Suprapubic skin (tissue), 4 donors: Measurements from ENCODE around the gene LGALS8. TPM values are rescaled to one million over a fixed set of nuclear protein-coding genes. Genes with fewer than 3 reads are reported as not detected.

ENCODE experiments used
- DNase-seq, 2 donors: peaks; one replicate each; pipeline ENCODE4 v3.0.0-alpha.2; 2019; ENCODE audit warnings: low spot score in 2 of 2
- H3K27ac ChIP-seq: fragments of 200-600 bp; sonication (generic); one replicate; pipeline ENCODE4 v1.5.1; 2019
- H3K27me3 ChIP-seq: fragments of 200-600 bp; sonication (generic); one replicate; pipeline ENCODE4 v1.5.1; 2019
- H3K36me3 ChIP-seq: fragments of 200-600 bp; sonication (generic); one replicate; pipeline ENCODE4 v1.5.1; 2019
- H3K4me1 ChIP-seq: fragments of 200-600 bp; sonication (generic); one replicate; pipeline ENCODE4 v1.5.1; 2019
- H3K4me3 ChIP-seq: fragments of 200-600 bp; sonication (generic); one replicate; pipeline ENCODE4 v1.5.1; 2019; ENCODE audit warnings: mild to moderate bottlenecking
- H3K9me3 ChIP-seq: fragments of 200-600 bp; sonication (generic); one replicate; pipeline ENCODE4 v1.5.1; 2019
- EP300 ChIP-seq: sonication (generic); formaldehyde crosslinking; IDR thresholded peaks from one replicate; pipeline ENCODE4 v1.6.1; 2017; ENCODE audit warnings: antibody characterized with exemption
- POLR2A ChIP-seq, 2 donors: fragments of 450-650 bp; IDR thresholded peaks; one replicate each; pipeline ENCODE4 v1.6.1; 2017; ENCODE audit warnings: antibody characterized with exemption in 2 of 2, mild to moderate bottlenecking in 2 of 2, moderate library complexity in 2 of 2
- POLR2AphosphoS5 ChIP-seq, 3 donors: sonication (generic); formaldehyde crosslinking; IDR thresholded peaks; one replicate each; pipeline ENCODE4 v1.6.1; 2017; ENCODE audit warnings: antibody characterized with exemption in 3 of 3
- WGBS: methylation state at CpG from one replicate; pipeline ENCODE4 v1.1.5; 2018; 5-methylcytosine and 5-hydroxymethylcytosine counted together
- total RNA-seq, 4 donors: library from RNA; depleted of rRNA; stranded (reverse); fragments of >200 nt; gene quantifications; one replicate each; pipeline ENCODE4 v1.1.0, GENCODE V29; 2016
- TF ChIP-seq, protein P1 (sequence below), 2 donors: fragments of 200-600 bp in 1 of 2; fragments of 450-650 bp in 1 of 2; sonication (generic) in 1 of 2; IDR thresholded peaks; one replicate each; pipeline ENCODE4 v1.5.1; 2016 to 2019; ENCODE audit warnings: antibody characterized with exemption in 2 of 2, mild to moderate bottlenecking in 1 of 2, moderate library complexity in 1 of 2

Gene LGALS8
- total RNA-seq, 4 donors from 2014 or later, result 70.2 to 280 (median 99.3) TPM

DNA sequence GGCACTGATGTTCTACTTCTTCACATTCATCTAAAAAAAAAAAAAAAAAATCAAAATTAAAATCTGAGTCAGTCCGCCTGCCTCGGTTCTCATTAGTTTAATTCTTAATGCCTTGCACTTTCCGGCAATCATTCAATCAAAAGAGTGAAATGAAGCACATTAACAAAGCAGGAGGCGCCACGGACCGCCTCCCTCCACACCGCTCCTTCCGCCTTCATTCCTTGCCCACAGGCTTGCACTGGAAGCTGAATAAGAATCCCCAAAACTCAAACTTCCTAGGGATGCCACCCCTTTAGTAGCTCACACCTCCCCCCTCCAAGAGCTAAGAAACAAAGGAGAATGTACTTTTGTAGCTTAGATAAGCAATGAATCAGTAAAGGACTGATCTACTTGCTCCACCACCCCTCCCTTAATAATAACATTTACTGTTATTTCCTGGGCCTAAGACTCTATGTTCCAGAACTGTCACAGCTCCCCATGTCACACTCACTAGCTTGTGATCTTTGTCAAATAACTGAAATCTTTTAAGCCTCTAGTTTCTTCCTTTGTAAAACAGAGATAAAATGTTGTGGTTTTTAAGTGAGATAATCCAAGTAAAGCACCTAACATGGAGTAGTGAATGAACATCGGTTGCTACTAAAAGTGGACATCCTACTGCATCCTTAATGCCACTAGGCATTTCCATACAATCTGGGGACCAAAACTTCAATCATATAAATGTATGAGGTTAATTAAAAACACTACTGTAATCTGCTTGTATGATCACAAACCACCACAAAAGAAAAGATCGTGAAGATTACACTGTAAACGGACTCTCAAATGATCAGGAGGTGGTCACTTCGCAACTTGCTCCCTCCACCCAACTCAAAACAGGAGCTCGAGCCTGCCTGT, 27.4 kb downstream of the LGALS8 start:
- no peak overlapping the region for H3K4me3 ChIP-seq
- no peak for DNase-seq
- H3K27ac ChIP-seq, result no peak overlapping the region
- no peak for TF ChIP-seq POLR2A (IDR thresholded peaks at IDR 0.05)
- TF ChIP-seq POLR2AphosphoS5 (IDR thresholded peaks at IDR 0.05), result no peak
- TF ChIP-seq EP300, result no peak
- TF ChIP-seq, protein P1, sequence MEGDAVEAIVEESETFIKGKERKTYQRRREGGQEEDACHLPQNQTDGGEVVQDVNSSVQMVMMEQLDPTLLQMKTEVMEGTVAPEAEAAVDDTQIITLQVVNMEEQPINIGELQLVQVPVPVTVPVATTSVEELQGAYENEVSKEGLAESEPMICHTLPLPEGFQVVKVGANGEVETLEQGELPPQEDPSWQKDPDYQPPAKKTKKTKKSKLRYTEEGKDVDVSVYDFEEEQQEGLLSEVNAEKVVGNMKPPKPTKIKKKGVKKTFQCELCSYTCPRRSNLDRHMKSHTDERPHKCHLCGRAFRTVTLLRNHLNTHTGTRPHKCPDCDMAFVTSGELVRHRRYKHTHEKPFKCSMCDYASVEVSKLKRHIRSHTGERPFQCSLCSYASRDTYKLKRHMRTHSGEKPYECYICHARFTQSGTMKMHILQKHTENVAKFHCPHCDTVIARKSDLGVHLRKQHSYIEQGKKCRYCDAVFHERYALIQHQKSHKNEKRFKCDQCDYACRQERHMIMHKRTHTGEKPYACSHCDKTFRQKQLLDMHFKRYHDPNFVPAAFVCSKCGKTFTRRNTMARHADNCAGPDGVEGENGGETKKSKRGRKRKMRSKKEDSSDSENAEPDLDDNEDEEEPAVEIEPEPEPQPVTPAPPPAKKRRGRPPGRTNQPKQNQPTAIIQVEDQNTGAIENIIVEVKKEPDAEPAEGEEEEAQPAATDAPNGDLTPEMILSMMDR (IDR thresholded peaks at IDR 0.05), result no peak
- H3K9me3 ChIP-seq, result no peaks in the 10 kb centered on the region
- no peaks in the 10 kb centered on the region for H3K4me1 ChIP-seq
- no peaks in the 10 kb centered on the region for H3K27me3 ChIP-seq
- 80% methylated on average over 13 of the region's 13 CpGs for WGBS
- H3K36me3 ChIP-seq, result peaks cover 100% of the 10 kb centered on the region

DNA sequence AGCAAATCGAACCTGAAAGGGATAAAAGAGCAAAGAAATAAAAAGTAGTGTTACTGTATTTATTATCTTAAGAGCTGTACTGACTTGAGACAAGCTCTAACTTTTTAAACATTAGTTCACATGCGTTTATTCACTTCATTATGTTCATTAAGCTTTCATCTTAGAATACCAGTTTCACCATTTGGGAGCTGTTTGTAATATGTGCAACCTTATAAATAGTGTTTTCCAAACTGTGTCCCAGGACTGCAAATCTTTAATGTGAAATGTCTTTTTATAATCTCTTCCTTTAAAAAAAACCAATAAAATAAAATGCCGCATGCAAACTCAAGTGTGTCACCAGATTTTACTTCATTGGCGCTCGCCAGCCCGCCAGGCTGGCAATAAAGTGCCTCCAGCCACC, 28.3 kb downstream of the LGALS8 start:
- Histone ChIP-seq H3K27me3 (no peaks in the 10 kb centered on the region), H3K4me1 (no peaks in the 10 kb centered on the region), H3K27ac (no peak overlapping the region), H3K4me3 (no peak overlapping the region), H3K36me3 (peaks cover 100% of the 10 kb centered on the region), H3K9me3 (no peaks in the 10 kb centered on the region)
- DNase-seq, result no peak
- 85% methylated on average over 6 of the region's 6 CpGs for WGBS
- TF ChIP-seq POLR2AphosphoS5 (IDR thresholded peaks at IDR 0.05) (no peak), EP300 (no peak), POLR2A (IDR thresholded peaks at IDR 0.05) (no peak)
- TF ChIP-seq, protein P1 (IDR thresholded peaks at IDR 0.05), result no peak

DNA sequence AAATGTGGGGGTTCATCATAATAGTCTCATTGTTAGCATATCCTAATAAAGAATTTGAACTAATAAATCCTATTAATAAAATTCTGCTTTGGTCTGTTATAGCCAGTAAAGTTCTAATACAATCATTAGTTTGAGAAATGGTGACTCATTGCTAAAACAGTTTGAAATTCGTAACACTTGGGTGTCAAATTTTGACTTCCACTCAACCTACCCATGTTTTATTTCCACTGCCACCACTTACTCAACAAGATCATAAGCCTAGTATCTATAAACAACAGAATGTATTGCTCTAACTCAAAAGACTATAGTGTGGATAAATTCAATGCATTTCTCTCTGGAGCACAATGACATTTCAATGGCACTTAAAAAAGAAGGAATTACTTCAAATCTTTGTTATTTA, 29.1 kb downstream of the LGALS8 start:
- no peak for DNase-seq
- WGBS, result 17% methylated on average over 1 of the region's 1 CpG
- H3K36me3 ChIP-seq, result peaks cover 100% of the 10 kb centered on the region

DNA sequence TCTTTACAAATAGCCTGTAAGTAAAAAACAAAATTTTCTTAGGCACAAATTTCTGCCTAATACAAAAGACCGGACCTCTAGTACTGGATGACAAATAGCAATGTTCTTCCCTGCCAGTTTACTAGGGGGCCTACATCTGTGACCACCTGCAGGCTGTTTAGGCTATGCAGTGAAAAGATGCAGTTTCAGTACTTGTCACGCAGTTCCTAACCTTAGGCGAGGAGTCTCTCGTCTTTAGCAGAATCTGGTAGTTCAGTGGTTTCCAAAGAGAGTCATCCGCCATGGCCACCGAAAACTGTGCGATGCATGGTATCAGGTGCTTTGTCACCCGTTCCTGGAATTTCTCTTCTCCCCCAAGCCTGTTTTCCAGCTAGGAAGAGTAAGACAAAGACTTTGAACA, 29.6 kb downstream of the LGALS8 start:
- Histone ChIP-seq H3K9me3 (no peaks in the 10 kb centered on the region), H3K4me1 (no peaks in the 10 kb centered on the region), H3K36me3 (peaks cover 100% of the 10 kb centered on the region), H3K4me3 (no peak overlapping the region), H3K27ac (no peak overlapping the region), H3K27me3 (no peaks in the 10 kb centered on the region)
- DNase-seq, result no peak
- 83% methylated on average over 8 of the region's 8 CpGs for WGBS
- TF ChIP-seq, protein P1 (IDR thresholded peaks at IDR 0.05), result no peak
- TF ChIP-seq POLR2A (IDR thresholded peaks at IDR 0.05) (no peak), EP300 (no peak), POLR2AphosphoS5 (IDR thresholded peaks at IDR 0.05) (no peak)

More for the DNA sequence above, 29.1 kb downstream of the LGALS8 start:
- Histone ChIP-seq H3K27me3 (no peaks in the 10 kb centered on the region), H3K4me3 (no peak overlapping the region), H3K27ac (no peak overlapping the region), H3K9me3 (no peaks in the 10 kb centered on the region), H3K4me1 (no peaks in the 10 kb centered on the region)
- no peak for TF ChIP-seq POLR2AphosphoS5 (IDR thresholded peaks at IDR 0.05)

DNA sequence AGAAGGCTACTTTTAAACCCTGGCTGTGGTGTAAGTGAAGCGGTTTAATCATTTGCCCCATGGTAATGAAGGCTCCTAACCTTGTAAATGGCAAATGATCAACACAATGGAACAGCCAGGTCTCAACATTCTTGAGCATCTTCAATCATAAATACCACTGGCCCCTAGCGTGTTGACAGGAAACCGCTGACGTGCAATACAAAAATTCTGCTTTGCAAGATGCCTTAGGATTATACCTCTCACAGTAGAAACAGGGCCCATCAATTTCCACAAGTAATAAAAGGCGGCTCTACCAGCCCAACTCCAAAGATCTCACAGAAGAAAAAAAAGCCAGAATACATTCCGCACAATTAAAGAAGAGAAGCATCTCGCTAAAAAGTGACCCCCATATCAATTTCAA, 32.8 kb downstream of the LGALS8 start:
- Histone ChIP-seq H3K36me3 (peaks cover 85% of the 10 kb centered on the region), H3K27ac (no peak overlapping the region), H3K27me3 (no peaks in the 10 kb centered on the region), H3K9me3 (no peaks in the 10 kb centered on the region), H3K4me3 (no peak overlapping the region), H3K4me1 (no peaks in the 10 kb centered on the region)
- 95% methylated on average over 7 of the region's 7 CpGs for WGBS
- no peak for TF ChIP-seq EP300
- no peak for TF ChIP-seq POLR2A (IDR thresholded peaks at IDR 0.05)
- TF ChIP-seq, protein P1 (IDR thresholded peaks at IDR 0.05), result no peak
- no peak for TF ChIP-seq POLR2AphosphoS5 (IDR thresholded peaks at IDR 0.05)
- DNase-seq, result no peak
